Skeletal muscle cell (primary cell): ENCODE data around the gene DBN1.

Source experiments
- DNase-seq: peaks from one replicate; pipeline ENCODE4 v3.0.0-alpha.2; 2010; ENCODE audit warnings: low read depth
- H3K4me3 ChIP-seq: 2 replicates; pipeline ENCODE4 v1.5.1; 2011; ENCODE audit warnings: low read depth, mild to moderate bottlenecking, control low read depth, low read length, moderate library complexity

Gene DBN1

GRCh38 chr5:177507165-177507564 is 33.7 kb upstream of the DBN1 start:
- DNase-seq: no peak
- no peak overlapping the region for H3K4me3 ChIP-seq

GRCh38 chr5:177505075-177505474 is 31.6 kb upstream of the DBN1 start:
- H3K4me3 ChIP-seq: no peak overlapping the region
- DNase-seq: no peak

GRCh38 chr5:177504086-177505056 is 30.9 kb upstream of the DBN1 start:
- DNase-seq: no peak
- no peak overlapping the region for H3K4me3 ChIP-seq

DNA sequence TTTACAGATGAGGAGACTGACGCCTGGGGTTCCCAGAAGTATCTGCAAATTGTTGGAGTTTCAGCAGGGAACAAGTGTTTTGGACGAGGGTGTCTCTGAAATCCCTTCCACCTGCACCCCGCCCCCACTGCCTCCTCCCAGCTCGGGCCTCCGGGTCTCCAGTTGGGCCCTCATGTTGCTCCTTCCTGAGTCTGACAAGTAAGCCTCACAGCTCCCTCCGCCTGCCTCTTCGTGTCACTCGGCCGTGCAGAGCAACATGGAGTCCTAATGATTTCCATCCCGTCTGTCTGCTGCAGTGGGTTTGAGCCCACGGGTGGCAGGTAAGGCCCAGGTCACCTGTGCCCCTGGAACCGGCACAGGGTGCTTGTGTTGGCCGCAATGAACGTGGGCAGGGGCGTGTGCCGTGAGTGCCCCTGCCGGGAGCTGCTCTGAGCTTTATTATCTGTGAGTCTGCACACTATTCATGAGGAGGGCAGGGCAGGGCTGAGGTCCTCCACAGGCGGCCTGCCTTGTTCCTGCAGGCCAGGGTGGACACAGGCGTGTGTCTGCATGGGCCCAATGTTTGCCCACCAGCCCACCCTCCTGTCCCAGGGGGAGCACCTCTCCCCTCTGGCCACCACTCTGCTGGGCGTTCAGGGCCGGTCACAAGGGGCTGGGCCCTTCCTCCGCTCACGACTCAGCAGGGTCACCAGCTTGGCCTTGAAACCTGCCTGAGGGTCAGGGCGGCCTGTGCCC is 30.1 kb upstream of the DBN1 start:
- H3K4me3 ChIP-seq: no peak overlapping the region
- no peak for DNase-seq

DNA sequence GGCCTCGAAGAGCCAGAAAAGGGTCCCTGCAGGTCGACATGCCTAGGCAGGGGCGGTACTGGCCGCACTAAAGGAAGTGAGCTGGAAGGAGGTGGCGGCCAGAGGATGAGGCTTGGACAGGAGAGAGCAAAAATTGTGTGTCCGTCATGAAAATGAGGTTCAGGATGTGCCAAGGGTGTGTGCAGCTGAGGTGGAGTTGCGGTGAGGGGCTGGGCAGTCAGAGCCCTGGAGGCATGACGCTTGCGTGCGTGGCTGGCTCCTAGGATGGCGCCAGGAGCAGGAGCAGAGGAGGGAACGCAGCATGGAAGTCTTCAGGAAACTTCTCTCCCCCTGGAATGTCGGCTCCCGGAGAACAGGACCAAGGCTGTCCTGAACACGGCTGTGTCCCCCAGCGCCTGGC is 29.5 kb upstream of the DBN1 start:
- H3K4me3 ChIP-seq: no peak overlapping the region
- no peak for DNase-seq

DNA sequence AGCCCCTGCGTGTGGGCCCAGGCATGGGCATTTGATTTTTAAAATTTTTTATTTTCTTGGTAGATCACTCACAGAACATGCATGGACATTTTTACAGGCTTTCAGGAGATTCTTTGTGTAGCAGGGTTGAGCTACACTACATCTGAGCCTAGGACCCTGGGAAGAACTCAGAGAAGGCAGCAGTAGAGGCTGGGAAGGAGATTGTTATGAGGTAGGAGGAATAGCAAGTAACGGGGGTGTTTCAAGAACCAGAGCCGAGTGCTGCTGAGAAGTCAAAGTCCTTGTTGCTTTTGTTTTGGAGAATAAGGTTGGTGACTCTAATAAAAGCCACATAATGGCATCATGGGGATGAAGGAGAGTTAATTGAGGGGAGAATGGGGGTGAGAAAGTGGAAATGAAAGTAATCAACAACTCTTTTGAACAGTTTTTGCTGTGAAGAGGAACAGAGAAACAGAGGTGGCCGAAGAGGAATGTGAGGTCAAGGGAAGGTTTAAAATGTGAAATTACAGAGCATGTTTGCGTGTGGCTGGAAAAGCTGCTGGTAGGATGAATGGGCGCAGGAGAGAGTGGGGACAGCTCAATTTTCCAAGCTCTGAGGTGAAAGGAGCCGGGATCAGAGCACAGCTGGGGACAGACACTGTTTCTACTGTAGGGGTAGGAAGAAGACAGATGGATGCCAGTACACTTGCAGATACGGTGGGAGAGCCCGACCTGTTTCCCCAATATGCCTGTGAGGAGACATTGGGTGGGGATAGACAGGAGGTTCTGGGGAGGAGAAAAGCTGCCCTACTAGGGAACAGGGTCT is 28.6 kb upstream of the DBN1 start:
- H3K4me3 ChIP-seq: no peak overlapping the region
- DNase-seq: no peak

DNA sequence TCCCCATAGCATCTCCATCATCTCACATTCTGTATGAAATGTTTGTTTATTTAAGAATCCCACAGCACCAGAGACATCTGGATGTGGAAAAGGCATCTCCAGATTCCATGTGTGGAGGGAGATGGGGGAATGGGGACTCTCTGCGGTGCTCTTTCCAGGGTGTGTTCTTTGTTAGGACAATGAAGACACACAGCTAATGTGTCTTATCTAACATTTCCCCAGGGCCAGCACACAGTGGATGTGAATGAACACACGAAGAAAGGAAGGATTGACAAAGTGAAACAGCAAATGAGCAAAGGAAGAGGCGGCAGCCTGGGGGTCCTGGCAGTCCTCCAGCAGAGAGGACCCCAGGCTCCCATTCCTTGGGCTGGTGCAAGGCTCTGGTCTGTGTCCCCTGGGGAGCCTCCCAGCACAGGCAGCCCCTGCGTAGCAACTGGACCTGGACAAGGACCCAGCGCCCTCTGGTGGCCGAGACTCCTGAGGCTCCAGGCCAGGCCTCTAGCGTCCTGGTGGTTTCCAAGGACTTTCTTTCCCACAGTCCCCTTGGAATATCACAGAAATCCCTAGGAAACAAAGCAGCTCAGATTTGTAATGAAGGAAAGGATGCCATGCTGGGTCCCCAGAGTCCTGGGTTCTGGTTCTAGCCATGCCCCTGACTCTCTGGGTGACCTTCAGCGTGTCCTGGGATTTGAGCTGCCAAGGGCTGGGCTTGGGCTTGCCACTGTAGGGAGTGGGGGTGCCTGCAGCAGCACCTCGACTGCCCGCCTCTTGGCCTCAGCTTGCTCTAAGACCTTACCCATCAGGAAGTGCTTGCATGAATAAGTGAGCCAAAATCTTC is 27.5 kb upstream of the DBN1 start:
- no peak overlapping the region for H3K4me3 ChIP-seq
- DNase-seq: no peak

DNA sequence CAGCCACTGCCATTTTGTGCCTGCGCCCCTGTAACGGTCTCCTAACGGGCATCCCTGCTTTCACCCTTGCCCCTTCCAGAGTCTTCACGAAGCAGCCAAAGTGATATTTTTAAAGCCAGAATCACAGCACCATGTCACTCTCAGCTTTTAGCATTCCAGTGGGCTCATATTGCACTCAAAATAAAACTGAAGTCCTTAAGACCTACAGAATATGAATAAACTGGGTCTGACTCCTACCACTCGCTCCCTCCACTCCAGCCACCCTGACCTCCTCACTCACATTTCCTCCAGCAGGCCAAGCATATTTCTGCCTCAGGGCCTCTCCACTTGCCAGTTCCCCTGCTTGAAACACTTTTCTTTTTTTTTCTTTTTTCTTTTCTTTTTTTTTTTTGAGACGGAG is 26.4 kb upstream of the DBN1 start:
- H3K4me3 ChIP-seq: no peak overlapping the region

GRCh38 chr5:177498013-177498787 is 24.8 kb upstream of the DBN1 start:
- no peak for DNase-seq
- H3K4me3 ChIP-seq: peak overlapping the region; percentile 80

More for the DNA sequence above, 26.4 kb upstream of the DBN1 start:
- no peak for DNase-seq

- H3K4me3 ChIP-seq: peak within 1 kb of the TSS; percentile 80
Observed at GRCh38 chr5:177497292-177498012, 24.0 kb upstream of the DBN1 start, which contains the start of gene PDLIM7. Gene PDLIM7, minus strand, starts transcription at chr5:177497604. Its CDS starts 1,092 bp downstream, at chr5:177496512.

GRCh38 chr5:177496727-177497291 is 23.4 kb upstream of the DBN1 start:
- H3K4me3 ChIP-seq: peak overlapping the region; percentile 80
- DNase-seq: peak; percentile 91

More at GRCh38 chr5:177497292-177498012, 24.0 kb upstream of the DBN1 start, which contains the start of gene PDLIM7:
- peak; percentile 89 for DNase-seq

DNA sequence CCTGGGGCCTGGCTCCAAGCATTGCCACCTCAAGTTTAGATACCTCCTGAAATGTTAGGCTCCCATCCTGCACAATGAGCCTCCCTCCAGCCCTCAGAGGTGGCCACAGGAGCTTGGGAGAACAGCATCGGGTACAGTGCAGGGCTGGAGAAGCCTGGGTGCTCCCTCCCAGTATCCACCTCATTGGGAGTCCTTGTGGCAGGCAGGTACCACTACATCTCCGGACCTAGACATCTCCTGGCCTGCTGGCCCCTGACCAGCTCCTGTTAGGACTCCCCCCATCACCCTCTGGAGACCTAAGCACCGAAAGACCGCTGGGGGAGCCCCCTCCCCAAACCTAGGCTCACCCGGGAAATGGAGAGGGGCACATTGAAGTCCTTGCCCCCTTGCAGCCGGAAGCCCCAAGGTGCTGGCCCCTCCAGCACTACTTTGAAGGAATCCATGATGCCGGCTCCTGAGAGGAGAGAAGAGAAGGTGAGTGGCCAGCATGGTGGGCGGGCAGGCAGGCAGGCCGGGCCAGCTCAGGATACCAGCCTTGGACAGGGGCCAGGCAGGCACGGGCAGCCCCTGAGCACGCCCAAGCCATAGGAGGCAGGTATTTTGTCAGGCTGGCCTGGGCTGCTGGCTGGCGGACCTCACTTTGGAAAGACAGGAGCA is 22.8 kb upstream of the DBN1 start:
- peak overlapping the region; percentile 80 for H3K4me3 ChIP-seq
- no peak for DNase-seq

GRCh38 chr5:177495243-177496060 is 22.0 kb upstream of the DBN1 start:
- peak; percentile 77 for DNase-seq
- peak overlapping the region; percentile 80 for H3K4me3 ChIP-seq

DNA sequence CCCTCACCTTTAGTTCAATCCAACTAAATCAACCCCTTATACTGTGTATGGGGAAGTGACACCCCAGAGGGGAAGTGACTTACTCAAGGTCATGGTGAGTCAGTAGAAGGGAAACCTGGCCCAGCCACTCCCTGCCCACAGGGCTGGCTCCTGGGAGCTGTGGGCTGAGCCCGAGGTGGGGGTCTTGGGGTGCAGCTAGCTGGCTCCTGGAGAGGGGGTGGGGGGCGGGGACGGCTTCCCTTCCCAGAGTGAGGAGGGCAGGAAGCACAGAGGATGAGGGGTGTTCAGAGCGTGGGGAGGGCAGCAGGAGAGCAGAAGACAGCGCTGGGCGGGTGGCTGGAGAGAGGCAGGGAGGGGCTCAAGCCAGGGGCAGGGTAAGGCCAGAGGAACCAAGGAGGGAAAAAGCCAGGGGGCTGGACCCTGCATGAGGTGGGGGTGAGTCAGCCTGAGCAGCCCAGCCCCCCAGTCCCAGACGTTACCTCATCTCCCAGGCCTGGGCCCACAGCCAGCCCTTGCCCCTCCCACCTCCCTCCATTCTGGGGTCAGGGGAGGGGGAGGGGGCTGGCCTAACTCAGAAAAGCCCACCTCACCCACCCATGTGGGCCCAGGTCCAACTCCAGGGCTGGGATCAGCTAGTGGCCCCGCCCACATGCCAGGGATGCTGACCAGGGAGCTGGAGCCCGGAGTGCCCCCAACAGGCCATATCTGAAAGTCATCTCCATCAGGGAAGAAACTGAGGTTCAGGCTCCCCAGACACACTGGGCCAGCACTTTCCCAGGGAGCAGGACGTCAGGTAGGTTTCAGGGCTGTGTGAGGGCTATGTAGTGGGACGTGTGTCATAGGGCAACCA is 21.1 kb upstream of the DBN1 start:
- peak overlapping the region; percentile 80 for H3K4me3 ChIP-seq
- peak; percentile 81 for DNase-seq

DNA sequence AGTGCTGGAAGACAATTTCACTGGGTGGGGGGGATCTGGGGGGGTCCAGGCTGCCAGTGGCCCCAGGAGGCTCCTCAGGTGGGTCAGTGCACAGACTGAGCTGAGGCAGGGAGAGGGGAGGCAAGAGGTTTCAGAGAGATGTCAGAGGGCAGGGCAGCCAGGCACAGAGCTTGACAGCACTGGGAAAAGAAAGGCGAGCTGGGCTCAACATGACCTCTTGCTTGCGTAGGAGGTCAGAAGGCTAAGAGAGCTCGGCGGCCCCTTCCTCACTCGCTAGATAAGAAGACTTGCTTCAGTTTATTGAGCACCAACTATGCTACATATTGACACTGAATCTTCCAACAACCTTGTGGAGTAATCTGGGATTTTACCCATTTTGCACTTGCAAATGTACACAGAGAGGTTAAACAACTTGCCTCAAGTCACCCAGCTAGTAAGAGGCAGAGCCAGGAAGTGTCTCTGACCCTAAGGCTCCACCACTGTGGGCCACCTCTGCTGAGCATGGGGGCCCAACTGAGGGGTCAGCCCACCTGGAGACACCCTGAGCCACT is 20.4 kb upstream of the DBN1 start:
- peak overlapping the region; percentile 21 for H3K4me3 ChIP-seq

More for the DNA sequence above, 20.4 kb upstream of the DBN1 start:
- no peak for DNase-seq
